Loucy (cell line): ENCODE results near the gene TOR1B.
A peak's percentile ranks its signal among the peaks of the same experiment; 100 is the strongest.

ENCODE experiments used
- H2AFZ ChIP-seq: fragments of 200-600 bp; sonication (generic); 2 replicates; pipeline ENCODE4 v1.6.0; 2016; ENCODE audit warnings: antibody characterized with exemption, mild to moderate bottlenecking, low read length, moderate library complexity
- H3F3A ChIP-seq: fragments of 200-600 bp; 2 replicates; pipeline ENCODE4 v1.6.0; 2016; ENCODE audit warnings: antibody characterized with exemption, low read depth, mild to moderate bottlenecking
- H3K27me3 ChIP-seq: fragments of 200-600 bp; sonication (generic); 2 replicates; pipeline ENCODE4 v1.6.1; 2014; ENCODE audit warnings: low read length, mild to moderate bottlenecking; ENCODE audit not compliant: insufficient read depth, poor library complexity, severe bottlenecking
- H3K36me3 ChIP-seq: fragments of 200-600 bp; sonication (generic); 2 replicates; pipeline ENCODE4 v1.6.1; 2016; ENCODE audit warnings: low read length; ENCODE audit not compliant: insufficient read depth
- H3K4me1 ChIP-seq: fragments of 200-600 bp; sonication (generic); 2 replicates; pipeline ENCODE4 v1.5.1; 2014; ENCODE audit warnings: low read length, mild to moderate bottlenecking; ENCODE audit not compliant: insufficient read depth, poor library complexity, severe bottlenecking
- H3K4me2 ChIP-seq: fragments of 200-600 bp; sonication (generic); 2 replicates; pipeline ENCODE4 v1.6.0; 2014; ENCODE audit warnings: antibody characterized with exemption, low read length, low read depth, mild to moderate bottlenecking; ENCODE audit not compliant: poor library complexity, severe bottlenecking
- H3K4me3 ChIP-seq: fragments of 200-600 bp; sonication (generic); 2 replicates; pipeline ENCODE4 v1.5.1; 2014; ENCODE audit warnings: low read length, mild to moderate bottlenecking, mixed read lengths; ENCODE audit not compliant: poor library complexity, severe bottlenecking
- H3K79me2 ChIP-seq: fragments of 200-600 bp; sonication (generic); 2 replicates; pipeline ENCODE4 v1.6.1; 2014; ENCODE audit warnings: low read length; ENCODE audit not compliant: insufficient read depth
- H3K9ac ChIP-seq: fragments of 200-600 bp; sonication (generic); 2 replicates; pipeline ENCODE4 v1.6.0; 2014; ENCODE audit warnings: mild to moderate bottlenecking, low read depth, low read length, moderate library complexity; ENCODE audit not compliant: poor library complexity, severe bottlenecking
- H3K9me2 ChIP-seq: fragments of 200-600 bp; sonication (generic); replicated peaks from 2 replicates; pipeline ENCODE4 v1.6.1; 2016; ENCODE audit warnings: low read depth, low read length, mixed read lengths
- H3K9me3 ChIP-seq: fragments of 200-600 bp; sonication (generic); 2 replicates; pipeline ENCODE4 v1.6.1; 2014; ENCODE audit warnings: mild to moderate bottlenecking, antibody characterized with exemption, low read length, low read depth; ENCODE audit not compliant: insufficient read depth
- H4K20me1 ChIP-seq: fragments of 200-600 bp; sonication (generic); 2 replicates; pipeline ENCODE4 v1.6.0; 2014; ENCODE audit warnings: antibody characterized with exemption, low read length, mild to moderate bottlenecking; ENCODE audit not compliant: insufficient read depth, poor library complexity, severe bottlenecking
- EZH2phosphoT487 ChIP-seq: fragments of 200-600 bp; IDR thresholded peaks from 2 replicates; pipeline ENCODE4 v1.6.1; 2018; ENCODE audit warnings: antibody characterized with exemption, mild to moderate bottlenecking, moderate library complexity, borderline replicate concordance
- TF ChIP-seq, protein P1 (sequence below): fragments of 200-600 bp; sonication (generic); conservative IDR thresholded peaks from 2 replicates; pipeline ENCODE4 v1.5.1; 2014; ENCODE audit warnings: mild to moderate bottlenecking, antibody characterized with exemption, low read length

TOR1B gene

DNA sequence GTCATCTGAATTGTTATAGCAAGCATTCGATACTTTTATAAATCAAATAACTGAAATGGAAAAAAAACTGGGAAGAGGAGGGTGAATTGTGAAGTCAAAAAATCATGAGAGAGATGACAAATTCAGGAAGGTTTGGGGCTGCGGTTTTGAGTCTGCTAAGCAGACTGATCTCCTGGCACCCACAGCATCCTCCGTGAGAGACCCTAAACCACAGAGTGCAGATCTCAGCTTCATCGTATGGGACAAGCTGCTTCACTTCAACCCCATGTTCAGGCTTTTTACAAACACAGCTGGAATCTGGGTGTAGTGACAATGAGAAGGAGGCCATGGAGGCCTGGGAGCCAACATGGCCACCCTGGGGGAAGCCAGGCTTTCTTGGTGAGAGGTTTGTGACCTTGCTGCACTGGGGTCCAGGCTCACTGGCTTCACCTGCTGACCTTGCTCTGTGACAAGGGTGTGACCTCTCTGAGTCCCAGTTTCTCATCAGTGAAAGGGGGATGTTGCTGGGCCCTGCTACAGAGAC, 51.7 kb downstream of the TOR1B start:
- Histone ChIP-seq H3K9ac (peak overlapping the region; percentile 8), H3K4me3 (no peak overlapping the region), H3K27me3 (no peaks in the 10 kb centered on the region), H3K9me3 (no peaks in the 10 kb centered on the region), H3K9me2 (no peaks in the 10 kb centered on the region), H3F3A (0 out of 2 replicates have a peak, but pooled peaks cover 2% of the 10 kb centered on the region), H4K20me1 (no peaks in the 10 kb centered on the region), H3K79me2 (no peaks in the 10 kb centered on the region; the same call in 1 of the 2 replicates), H3K4me2 (no peak overlapping the region), H3K36me3 (peaks cover 14% of the 10 kb centered on the region; the same call in 1 of the 2 replicates), H3K4me1 (peaks cover 35% of the 10 kb centered on the region), H2AFZ (no peak overlapping the region)
- TF ChIP-seq, protein P1, sequence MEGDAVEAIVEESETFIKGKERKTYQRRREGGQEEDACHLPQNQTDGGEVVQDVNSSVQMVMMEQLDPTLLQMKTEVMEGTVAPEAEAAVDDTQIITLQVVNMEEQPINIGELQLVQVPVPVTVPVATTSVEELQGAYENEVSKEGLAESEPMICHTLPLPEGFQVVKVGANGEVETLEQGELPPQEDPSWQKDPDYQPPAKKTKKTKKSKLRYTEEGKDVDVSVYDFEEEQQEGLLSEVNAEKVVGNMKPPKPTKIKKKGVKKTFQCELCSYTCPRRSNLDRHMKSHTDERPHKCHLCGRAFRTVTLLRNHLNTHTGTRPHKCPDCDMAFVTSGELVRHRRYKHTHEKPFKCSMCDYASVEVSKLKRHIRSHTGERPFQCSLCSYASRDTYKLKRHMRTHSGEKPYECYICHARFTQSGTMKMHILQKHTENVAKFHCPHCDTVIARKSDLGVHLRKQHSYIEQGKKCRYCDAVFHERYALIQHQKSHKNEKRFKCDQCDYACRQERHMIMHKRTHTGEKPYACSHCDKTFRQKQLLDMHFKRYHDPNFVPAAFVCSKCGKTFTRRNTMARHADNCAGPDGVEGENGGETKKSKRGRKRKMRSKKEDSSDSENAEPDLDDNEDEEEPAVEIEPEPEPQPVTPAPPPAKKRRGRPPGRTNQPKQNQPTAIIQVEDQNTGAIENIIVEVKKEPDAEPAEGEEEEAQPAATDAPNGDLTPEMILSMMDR, result no peak
- TF ChIP-seq EZH2phosphoT487, result no peak

DNA sequence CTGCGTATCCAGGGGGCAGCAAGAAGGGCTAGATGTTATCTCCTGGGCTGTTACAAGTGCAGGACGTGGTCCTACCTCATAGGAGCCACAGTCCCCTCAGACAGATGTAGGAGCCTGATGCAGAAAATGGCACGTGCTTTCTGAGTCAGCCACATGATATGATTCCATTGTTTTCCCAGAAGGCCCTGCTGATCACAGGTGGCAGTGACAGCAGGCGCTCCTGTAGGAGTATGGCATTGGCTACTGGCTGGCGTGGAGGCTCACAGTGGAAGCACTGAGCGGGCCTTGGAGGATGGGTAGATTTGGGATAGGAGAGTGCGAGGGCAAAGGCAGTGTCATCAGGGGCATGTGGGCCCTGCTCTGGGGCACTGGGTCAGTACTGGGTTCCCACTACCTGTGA, 54.2 kb downstream of the TOR1B start:
- Histone ChIP-seq H3K4me3 (no peak overlapping the region), H4K20me1 (no peaks in the 10 kb centered on the region), H3K36me3 (peaks cover 14% of the 10 kb centered on the region; the same call in 1 of the 2 replicates), H3F3A (0 out of 2 replicates have a peak, but pooled peaks cover 2% of the 10 kb centered on the region), H3K79me2 (no peaks in the 10 kb centered on the region; the same call in 1 of the 2 replicates), H3K9me3 (no peaks in the 10 kb centered on the region), H3K27me3 (no peaks in the 10 kb centered on the region), H3K9me2 (no peaks in the 10 kb centered on the region), H3K9ac (peak overlapping the region; percentile 72), H3K4me2 (peak overlapping the region; percentile 49), H2AFZ (no peak overlapping the region), H3K4me1 (peaks cover 54% of the 10 kb centered on the region)
- no peak for TF ChIP-seq EZH2phosphoT487
- TF ChIP-seq, protein P1, result no peak

DNA sequence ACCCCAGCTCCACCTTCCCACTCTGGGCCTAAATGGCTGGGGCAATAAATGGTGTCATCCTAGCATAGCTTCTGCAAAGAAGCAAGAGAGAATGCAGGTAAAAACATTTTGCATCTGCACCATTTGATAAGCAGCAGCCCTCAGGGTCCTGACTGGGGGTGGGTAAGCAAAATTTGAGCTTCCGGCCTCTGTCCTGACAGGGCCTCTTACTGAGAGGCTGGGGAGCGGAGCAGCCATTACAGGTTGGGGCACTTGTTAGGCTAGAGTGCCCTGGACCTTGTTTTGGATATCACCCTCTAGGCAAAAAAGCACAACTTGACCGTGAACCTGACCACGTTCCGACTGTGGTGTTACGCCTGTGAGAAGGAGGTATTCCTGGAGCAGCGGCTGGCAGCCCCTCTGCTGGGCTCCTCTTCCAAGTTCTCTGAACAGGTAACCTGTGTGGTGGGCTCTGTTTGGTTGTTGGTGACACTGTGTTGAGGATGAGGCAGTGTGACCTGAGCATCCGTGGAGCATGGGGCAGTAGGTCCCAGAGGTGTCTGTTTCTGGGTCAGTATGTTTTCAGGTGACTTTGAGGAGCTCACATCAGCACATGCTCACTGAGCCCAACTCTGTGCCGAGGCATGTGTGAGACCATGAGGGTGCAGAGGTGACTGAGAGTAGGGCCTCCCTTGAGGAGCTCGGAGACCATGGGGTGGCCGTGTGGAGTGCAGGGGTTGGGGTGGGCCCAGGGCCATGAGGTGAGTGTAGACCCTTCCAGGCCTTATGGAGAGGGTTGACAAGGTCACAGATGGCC, 55.4 kb downstream of the TOR1B start:
- H3K9me2 ChIP-seq, result no peaks in the 10 kb centered on the region
- H3K9me3 ChIP-seq, result no peaks in the 10 kb centered on the region
- 0 out of 2 replicates have a peak, but pooled peaks cover 2% of the 10 kb centered on the region for H3F3A ChIP-seq
- no peaks in the 10 kb centered on the region; the same call in 1 of the 2 replicates for H3K79me2 ChIP-seq
- no peak overlapping the region for H3K4me2 ChIP-seq
- H3K4me3 ChIP-seq, result no peak overlapping the region
- H3K36me3 ChIP-seq, result peaks cover 11% of the 10 kb centered on the region; the same call in 1 of the 2 replicates
- TF ChIP-seq EZH2phosphoT487, result no peak
- TF ChIP-seq, protein P1, result no peak
- no peak overlapping the region for H2AFZ ChIP-seq
- H3K27me3 ChIP-seq, result no peaks in the 10 kb centered on the region
- peak overlapping the region; percentile 72 for H3K9ac ChIP-seq
- H3K4me1 ChIP-seq, result peaks cover 57% of the 10 kb centered on the region
- no peaks in the 10 kb centered on the region for H4K20me1 ChIP-seq
